SK-N-SH (cell line): ENCODE measurements around the gene TSHZ2. TPM values are rescaled to one million over a fixed set of nuclear protein-coding genes. Genes with fewer than 3 reads are reported as not detected.

Experiments used
- CTCF ChIA-PET: fragments of 300-600, 350-600 bp; formaldehyde crosslinking; extraction: SDS; loops from one replicate; lab custom pipeline; 2021; lab: Yijun Ruan, JAX
- POLR2A ChIA-PET: fragments of 350-600 bp; sonication (Branson Sonifier 250); formaldehyde crosslinking; extraction: SDS; loops from one replicate; lab custom pipeline; 2020; ENCODE audit warnings: antibody characterized with exemption, inconsistent platforms; lab: Yijun Ruan, JAX
- DNase-seq: peaks from one replicate; pipeline ENCODE4 v3.0.0; 2012
- H2AFZ ChIP-seq: fragments of 200-600 bp; sonication (generic); 2 replicates; pipeline ENCODE4 v1.8.1; 2016; ENCODE audit warnings: antibody characterized with exemption, mild to moderate bottlenecking, low read depth
- H3F3A ChIP-seq: fragments of 200-600 bp; sonication (generic); replicated peaks from 2 replicates; pipeline ENCODE3; 2016; ENCODE audit warnings: antibody characterized with exemption, mild to moderate bottlenecking; ENCODE audit not compliant: insufficient read depth
- H3K27ac ChIP-seq, 2 experiments: fragments of 200-500 bp in 1 of 2; fragments of 200-600 bp in 1 of 2; sonication (Bioruptor generic) in 1 of 2; sonication (generic), shearing (Covaris generic) in 1 of 2; 2 replicates each; pipeline versions ENCODE4 v1.5.1 to v1.6.1; 2014 to 2016; ENCODE audit warnings: low read depth in 2 of 2, inconsistent platforms in 1 of 2, low read length in 1 of 2, mild to moderate bottlenecking in 1 of 2, mixed read lengths in 1 of 2
- H3K27me3 ChIP-seq: fragments of 200-600 bp; sonication (generic), shearing (Covaris generic); 2 replicates; pipeline ENCODE4 v1.6.1; 2016; ENCODE audit warnings: mixed run types; ENCODE audit not compliant: insufficient read depth
- H3K36me3 ChIP-seq, 2 experiments: fragments of 200-500 bp in 1 of 2; fragments of 200-600 bp in 1 of 2; sonication (Bioruptor generic) in 1 of 2; sonication (generic) in 1 of 2; replicated peaks in 1 of 2; 2 replicates each; pipeline versions ENCODE3 to v1.5.1; 2014 to 2016; ENCODE audit warnings: low read length in 1 of 2, mild to moderate bottlenecking in 1 of 2; ENCODE audit not compliant: insufficient read depth in 2 of 2, control insufficient read depth in 1 of 2
- H3K4me1 ChIP-seq, 2 experiments: fragments of 200-500 bp in 1 of 2; fragments of 200-600 bp in 1 of 2; sonication (Bioruptor generic) in 1 of 2; sonication (generic), shearing (Covaris generic) in 1 of 2; 2 replicates each; pipeline versions ENCODE4 v1.5.1 to v1.6.1; 2014 to 2016; ENCODE audit warnings: low read depth in 1 of 2, low read length in 1 of 2, mixed run types in 1 of 2; ENCODE audit not compliant: insufficient read depth in 2 of 2, control insufficient read depth in 1 of 2
- H3K4me2 ChIP-seq: fragments of 200-600 bp; sonication (generic), shearing (Covaris generic); 2 replicates; pipeline ENCODE4 v1.6.1; 2017; ENCODE audit warnings: mixed run types
- H3K4me3 ChIP-seq, 2 experiments: fragments of 200-500 bp in 1 of 2; fragments of 200-600 bp in 1 of 2; sonication (Bioruptor generic) in 1 of 2; sonication (generic), shearing (Covaris generic) in 1 of 2; 2 replicates each; pipeline versions ENCODE4 v1.5.1 to v1.8.1; 2014 to 2016; ENCODE audit warnings: low read depth in 2 of 2, inconsistent platforms in 1 of 2, low read length in 1 of 2, mild to moderate bottlenecking in 1 of 2, mixed read lengths in 1 of 2, moderate library complexity in 1 of 2
- H3K79me2 ChIP-seq: fragments of 200-600 bp; sonication (generic); 2 replicates; pipeline ENCODE4 v1.8.1; 2017; ENCODE audit warnings: mild to moderate bottlenecking; ENCODE audit not compliant: insufficient read depth
- H3K9ac ChIP-seq: fragments of 200-600 bp; sonication (generic); 2 replicates; pipeline ENCODE4 v1.6.1; 2017; ENCODE audit warnings: mixed run types
- H3K9me2 ChIP-seq: fragments of 200-600 bp; sonication (generic); 2 replicates; pipeline ENCODE4 v1.6.1; 2017; ENCODE audit warnings: mixed run types
- H3K9me3 ChIP-seq: fragments of 200-600 bp; sonication (generic); 2 replicates; pipeline ENCODE4 v1.6.1; 2017; ENCODE audit warnings: mixed run types, mild to moderate bottlenecking, moderate library complexity
- H4K20me1 ChIP-seq: fragments of 200-600 bp; sonication (generic); 2 replicates; pipeline ENCODE4 v1.6.1; 2017; ENCODE audit warnings: mild to moderate bottlenecking, mixed run types; ENCODE audit not compliant: insufficient read depth
- CHD2 ChIP-seq: fragments of 150-350 bp; IDR thresholded peaks from 2 replicates; pipeline ENCODE4 v1.6.1; 2018; ENCODE audit warnings: low read length; ENCODE audit not compliant: partially characterized antibody
- ELF1 ChIP-seq: IDR thresholded peaks from 2 replicates; pipeline ENCODE4 v1.4.0; 2012
- EP300 ChIP-seq, 2 experiments: IDR thresholded peaks; 2 replicates each; pipeline versions ENCODE4 v1.4.0 to v1.6.1; 2012; ENCODE audit warnings: borderline replicate concordance in 1 of 2, low read depth in 1 of 2, low read length in 1 of 2
- EZH2phosphoT487 ChIP-seq: fragments of 200-600 bp; sonication (generic); IDR thresholded peaks from 2 replicates; pipeline ENCODE4 v1.6.1; 2017; ENCODE audit warnings: low read depth, mixed run types, mild to moderate bottlenecking, antibody characterized with exemption, moderate library complexity, borderline replicate concordance
- FOXM1 ChIP-seq: IDR thresholded peaks from 2 replicates; pipeline ENCODE4 v1.4.0; 2012; ENCODE audit warnings: low read depth, mild to moderate bottlenecking
- GABPA ChIP-seq: IDR thresholded peaks from 2 replicates; pipeline ENCODE4 v1.4.0; 2012; ENCODE audit warnings: low read depth, mild to moderate bottlenecking
- GATA2 ChIP-seq: sonication (generic); formaldehyde crosslinking; IDR thresholded peaks from 2 replicates; pipeline ENCODE4 v1.5.0; 2020; ENCODE audit warnings: mild to moderate bottlenecking, missing genetic modification reagents
- JUND ChIP-seq: IDR thresholded peaks from 2 replicates; pipeline ENCODE4 v1.4.0; 2012
- MEF2A ChIP-seq: IDR thresholded peaks from 2 replicates; pipeline ENCODE4 v1.4.0; 2012; ENCODE audit warnings: low read depth, borderline replicate concordance
- NFIC ChIP-seq: IDR thresholded peaks from 2 replicates; pipeline ENCODE4 v1.4.0; 2012; ENCODE audit warnings: borderline replicate concordance
- NRF1 ChIP-seq: IDR thresholded peaks from 2 replicates; pipeline ENCODE4 v1.6.1; 2012; ENCODE audit warnings: low read depth, mild to moderate bottlenecking, low read length
- POLR2AphosphoS5 ChIP-seq: IDR thresholded peaks from 2 replicates; pipeline ENCODE4 v1.6.1; 2012; ENCODE audit warnings: low read depth, low read length
- RCOR1 ChIP-seq: fragments of 150-350 bp; IDR thresholded peaks from 2 replicates; pipeline ENCODE4 v1.6.1; 2017; ENCODE audit warnings: antibody characterized with exemption, low read length
- RFX5 ChIP-seq: IDR thresholded peaks from 2 replicates; pipeline ENCODE4 v1.6.1; 2012; ENCODE audit warnings: mild to moderate bottlenecking, improper control_type of control experiment, low read length
- SMC3 ChIP-seq: IDR thresholded peaks from 2 replicates; pipeline ENCODE4 v1.6.1; 2012; ENCODE audit warnings: low read depth, low read length, improper control_type of control experiment
- TCF12 ChIP-seq: IDR thresholded peaks from 2 replicates; pipeline ENCODE4 v1.4.0; 2012
- TEAD4 ChIP-seq: IDR thresholded peaks from 2 replicates; pipeline ENCODE4 v1.4.0; 2012; ENCODE audit warnings: mild to moderate bottlenecking, borderline replicate concordance; ENCODE audit not compliant: insufficient read depth
- YY1 ChIP-seq: IDR thresholded peaks from 2 replicates; pipeline ENCODE4 v1.4.0; 2012; ENCODE audit warnings: low read depth, mild to moderate bottlenecking
- WGBS: methylation state at CpG from one replicate; pipeline ENCODE4 v1.1.6; 2017; ENCODE audit warnings: low lambda C conversion rate; 5-methylcytosine and 5-hydroxymethylcytosine counted together
- polyA plus RNA-seq, 3 experiments: library from polyadenylated mRNA; depleted of rRNA; stranded (reverse); fragments of >200 nt; gene quantifications; 2 replicates each; pipeline ENCODE4 v1.2.3, GENCODE V29; 2012
- TF ChIP-seq, protein P1 (sequence below): IDR thresholded peaks from 2 replicates; pipeline ENCODE4; 2012
- TF ChIP-seq, protein P2 (sequence below): fragments of 150-350 bp; IDR thresholded peaks from 2 replicates; pipeline ENCODE4 v1.6.1; 2017; ENCODE audit warnings: antibody characterized with exemption, low read length, low read depth, borderline replicate concordance
- TF ChIP-seq, protein P3 (sequence below): IDR thresholded peaks from 2 replicates; pipeline ENCODE4 v1.4.0; 2012; ENCODE audit warnings: low read depth, borderline replicate concordance
- TF ChIP-seq, protein P4 (sequence below): IDR thresholded peaks from 2 replicates; pipeline ENCODE4 v1.4.0; 2012; ENCODE audit warnings: low read depth, borderline replicate concordance
- TF ChIP-seq, protein P5 (sequence below): fragments of 150-350 bp; IDR thresholded peaks from 2 replicates; pipeline ENCODE4 v1.6.1; 2016; ENCODE audit warnings: mild to moderate bottlenecking, low read depth, low read length

The TSHZ2 gene
- polyA plus RNA-seq, 1 of the 3 experiments (the other 2 are of a cell fraction): 0.13 TPM

DNA sequence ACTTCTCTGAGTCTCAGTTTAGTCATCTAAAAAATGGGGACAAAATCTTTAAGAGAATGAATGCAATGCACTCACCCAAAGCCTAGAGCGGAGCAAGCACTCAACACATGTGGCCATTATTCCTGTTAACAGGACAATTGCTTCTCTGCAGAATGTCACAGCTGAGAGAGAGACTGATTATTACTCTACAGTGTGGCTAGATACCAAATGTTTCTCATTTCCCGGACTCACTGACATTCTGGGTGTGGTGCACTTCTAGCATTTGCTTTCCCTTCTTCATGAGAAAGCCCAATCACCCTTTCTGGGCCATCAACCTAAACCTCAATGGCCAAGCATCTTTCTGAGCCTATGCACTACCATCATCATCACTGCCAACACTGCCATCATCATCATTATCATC is 347.6 kb downstream of the TSHZ2 start (continued):
- TF ChIP-seq, protein P1, sequence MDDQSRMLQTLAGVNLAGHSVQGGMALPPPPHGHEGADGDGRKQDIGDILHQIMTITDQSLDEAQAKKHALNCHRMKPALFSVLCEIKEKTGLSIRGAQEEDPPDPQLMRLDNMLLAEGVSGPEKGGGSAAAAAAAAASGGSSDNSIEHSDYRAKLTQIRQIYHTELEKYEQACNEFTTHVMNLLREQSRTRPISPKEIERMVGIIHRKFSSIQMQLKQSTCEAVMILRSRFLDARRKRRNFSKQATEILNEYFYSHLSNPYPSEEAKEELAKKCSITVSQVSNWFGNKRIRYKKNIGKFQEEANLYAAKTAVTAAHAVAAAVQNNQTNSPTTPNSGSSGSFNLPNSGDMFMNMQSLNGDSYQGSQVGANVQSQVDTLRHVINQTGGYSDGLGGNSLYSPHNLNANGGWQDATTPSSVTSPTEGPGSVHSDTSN: no peak
- TF ChIP-seq TCF12 (no peak), ELF1 (no peak), NRF1 (no peak), RCOR1 (no peak), MEF2A (no peak), JUND (no peak), NFIC (no peak), SMC3 (no peak), FOXM1 (no peak), EZH2phosphoT487 (no peak)
- TF ChIP-seq, protein P2, sequence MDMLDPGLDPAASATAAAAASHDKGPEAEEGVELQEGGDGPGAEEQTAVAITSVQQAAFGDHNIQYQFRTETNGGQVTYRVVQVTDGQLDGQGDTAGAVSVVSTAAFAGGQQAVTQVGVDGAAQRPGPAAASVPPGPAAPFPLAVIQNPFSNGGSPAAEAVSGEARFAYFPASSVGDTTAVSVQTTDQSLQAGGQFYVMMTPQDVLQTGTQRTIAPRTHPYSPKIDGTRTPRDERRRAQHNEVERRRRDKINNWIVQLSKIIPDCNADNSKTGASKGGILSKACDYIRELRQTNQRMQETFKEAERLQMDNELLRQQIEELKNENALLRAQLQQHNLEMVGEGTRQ: no peak

DNA sequence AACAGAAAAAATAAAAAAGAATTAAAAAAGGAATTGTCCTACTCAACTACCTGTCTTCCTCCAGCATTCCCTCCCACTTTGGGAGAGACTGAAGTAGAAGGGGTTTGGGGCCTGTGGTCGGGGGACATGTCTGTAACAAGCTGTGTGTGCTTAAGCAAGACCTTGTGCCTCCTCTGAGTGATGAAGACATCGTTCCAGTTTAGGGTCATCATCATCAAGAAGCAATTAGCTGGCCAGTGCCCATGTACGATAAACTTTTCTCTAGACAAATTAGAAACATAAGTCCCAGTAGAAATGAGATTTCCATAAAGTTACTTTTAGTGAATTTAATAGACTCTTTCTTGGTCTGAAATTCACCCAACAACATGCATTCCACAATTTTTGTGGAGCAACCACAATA is 348.5 kb downstream of the TSHZ2 start:
- no peak overlapping the region for H2AFZ ChIP-seq
- H3K27me3 ChIP-seq: no peaks in the 10 kb centered on the region
- no peak overlapping the region for H3K4me2 ChIP-seq
- no peaks in the 10 kb centered on the region for H3K79me2 ChIP-seq
- H4K20me1 ChIP-seq: no peaks in the 10 kb centered on the region
- no peaks in the 10 kb centered on the region for H3K9me3 ChIP-seq
- no peaks in the 10 kb centered on the region for H3K9me2 ChIP-seq
- H3K4me1 ChIP-seq: no peaks in the 10 kb centered on the region
- POLR2A ChIA-PET: interaction anchor here (0.6 kb wide), 2 partner anchors 15 to 227 kb away, joined by 3 to 4 read pairs; no protein-coding TSS in a partner anchor
- no peak for DNase-seq
- 37% methylated on average over 3 of the region's 3 CpGs for WGBS
- no peak overlapping the region for H3K9ac ChIP-seq
- CTCF ChIA-PET: no interaction called here
- H3K27ac ChIP-seq: no peak overlapping the region
- TF ChIP-seq RFX5 (no peak), YY1 (no peak)
- no peak overlapping the region for H3K4me3 ChIP-seq
- no peaks in the 10 kb centered on the region for H3K36me3 ChIP-seq
- H3F3A ChIP-seq: no peaks in the 10 kb centered on the region

DNA sequence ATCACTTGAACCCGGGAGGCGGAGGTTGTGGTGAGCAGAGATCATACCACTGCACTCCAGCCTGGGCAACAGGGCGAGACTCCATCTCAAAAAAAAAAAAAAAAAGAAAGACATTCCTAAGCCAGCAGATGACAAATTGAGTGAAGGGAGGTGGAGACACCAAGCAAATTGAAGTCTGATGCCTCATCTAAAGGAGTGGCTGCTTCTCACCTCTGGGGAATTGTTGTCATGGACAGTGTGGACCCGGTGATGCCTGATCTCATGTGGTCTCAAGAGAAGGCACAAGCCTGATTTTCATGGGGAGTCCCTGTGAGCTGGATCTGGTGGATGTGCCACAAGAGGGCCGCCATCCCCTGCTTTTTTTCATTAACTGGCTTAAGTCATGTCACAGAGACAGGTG is 349.4 kb downstream of the TSHZ2 start:
- H3K9me2 ChIP-seq: no peaks in the 10 kb centered on the region
- H2AFZ ChIP-seq: no peak overlapping the region
- no peak for DNase-seq
- H3K36me3 ChIP-seq: no peaks in the 10 kb centered on the region
- CTCF ChIA-PET: no interaction called here
- 63% methylated on average over 5 of the region's 5 CpGs for WGBS
- no peak overlapping the region for H3K4me3 ChIP-seq
- H4K20me1 ChIP-seq: no peaks in the 10 kb centered on the region
- no peaks in the 10 kb centered on the region for H3K27me3 ChIP-seq
- H3K9me3 ChIP-seq: no peaks in the 10 kb centered on the region
- POLR2A ChIA-PET: interaction anchor here (0.6 kb wide), 1 partner anchor 14 kb away, joined by 3 read pairs; no protein-coding TSS in a partner anchor
- no peaks in the 10 kb centered on the region for H3K4me1 ChIP-seq
- H3K9ac ChIP-seq: no peak overlapping the region
- no peak overlapping the region for H3K4me2 ChIP-seq
- no peak overlapping the region for H3K27ac ChIP-seq
- no peaks in the 10 kb centered on the region for H3F3A ChIP-seq
- no peaks in the 10 kb centered on the region for H3K79me2 ChIP-seq
- no peak for TF ChIP-seq EZH2phosphoT487
- TF ChIP-seq, protein P3, sequence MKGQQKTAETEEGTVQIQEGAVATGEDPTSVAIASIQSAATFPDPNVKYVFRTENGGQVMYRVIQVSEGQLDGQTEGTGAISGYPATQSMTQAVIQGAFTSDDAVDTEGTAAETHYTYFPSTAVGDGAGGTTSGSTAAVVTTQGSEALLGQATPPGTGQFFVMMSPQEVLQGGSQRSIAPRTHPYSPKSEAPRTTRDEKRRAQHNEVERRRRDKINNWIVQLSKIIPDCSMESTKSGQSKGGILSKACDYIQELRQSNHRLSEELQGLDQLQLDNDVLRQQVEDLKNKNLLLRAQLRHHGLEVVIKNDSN: no peak
- no peak for TF ChIP-seq CHD2
- TF ChIP-seq RCOR1: no peak
- TF ChIP-seq GATA2: no peak
- TF ChIP-seq POLR2AphosphoS5: no peak
- TF ChIP-seq, protein P4, sequence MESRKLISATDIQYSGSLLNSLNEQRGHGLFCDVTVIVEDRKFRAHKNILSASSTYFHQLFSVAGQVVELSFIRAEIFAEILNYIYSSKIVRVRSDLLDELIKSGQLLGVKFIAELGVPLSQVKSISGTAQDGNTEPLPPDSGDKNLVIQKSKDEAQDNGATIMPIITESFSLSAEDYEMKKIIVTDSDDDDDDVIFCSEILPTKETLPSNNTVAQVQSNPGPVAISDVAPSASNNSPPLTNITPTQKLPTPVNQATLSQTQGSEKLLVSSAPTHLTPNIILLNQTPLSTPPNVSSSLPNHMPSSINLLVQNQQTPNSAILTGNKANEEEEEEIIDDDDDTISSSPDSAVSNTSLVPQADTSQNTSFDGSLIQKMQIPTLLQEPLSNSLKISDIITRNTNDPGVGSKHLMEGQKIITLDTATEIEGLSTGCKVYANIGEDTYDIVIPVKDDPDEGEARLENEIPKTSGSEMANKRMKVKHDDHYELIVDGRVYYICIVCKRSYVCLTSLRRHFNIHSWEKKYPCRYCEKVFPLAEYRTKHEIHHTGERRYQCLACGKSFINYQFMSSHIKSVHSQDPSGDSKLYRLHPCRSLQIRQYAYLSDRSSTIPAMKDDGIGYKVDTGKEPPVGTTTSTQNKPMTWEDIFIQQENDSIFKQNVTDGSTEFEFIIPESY: no peak
- no peak for TF ChIP-seq GABPA
- no peak for TF ChIP-seq JUND
- TF ChIP-seq NRF1: no peak
- no peak for TF ChIP-seq EP300 (IDR thresholded peaks at IDR 0.05; ENCODE audit: borderline replicate concordance in 1 of 2, low read depth in 1 of 2, low read length in 1 of 2)
- TF ChIP-seq, protein P5, sequence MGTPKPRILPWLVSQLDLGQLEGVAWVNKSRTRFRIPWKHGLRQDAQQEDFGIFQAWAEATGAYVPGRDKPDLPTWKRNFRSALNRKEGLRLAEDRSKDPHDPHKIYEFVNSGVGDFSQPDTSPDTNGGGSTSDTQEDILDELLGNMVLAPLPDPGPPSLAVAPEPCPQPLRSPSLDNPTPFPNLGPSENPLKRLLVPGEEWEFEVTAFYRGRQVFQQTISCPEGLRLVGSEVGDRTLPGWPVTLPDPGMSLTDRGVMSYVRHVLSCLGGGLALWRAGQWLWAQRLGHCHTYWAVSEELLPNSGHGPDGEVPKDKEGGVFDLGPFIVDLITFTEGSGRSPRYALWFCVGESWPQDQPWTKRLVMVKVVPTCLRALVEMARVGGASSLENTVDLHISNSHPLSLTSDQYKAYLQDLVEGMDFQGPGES: no peak
- TF ChIP-seq TEAD4: no peak
